Retinal pigment epithelial cell (primary cell): ENCODE results near the gene LRRC28.

ENCODE experiments used
- DNase-seq: peaks from one replicate; pipeline ENCODE4 v3.0.0-alpha.2; 2010; ENCODE audit warnings: low read depth
- H3K4me3 ChIP-seq: 2 replicates; pipeline ENCODE4 v1.5.1; 2011; ENCODE audit warnings: mild to moderate bottlenecking, low read length, control low read depth, moderate library complexity
- CTCF ChIP-seq: conservative IDR thresholded peaks from 2 replicates; pipeline ENCODE4 v1.5.1; 2011; ENCODE audit warnings: low read depth, low read length, control low read depth, inconsistent platforms

LRRC28 gene

GRCh38 chr15:99328106-99329072 lies 77.1 kb downstream of the LRRC28 start:
- no peak overlapping the region for H3K4me3 ChIP-seq
- TF ChIP-seq CTCF, result no peak
- DNase-seq, result no peak

- no peak for DNase-seq
- no peak for TF ChIP-seq CTCF
- no peak overlapping the region for H3K4me3 ChIP-seq
These were observed 80.1 kb downstream of the LRRC28 start for GRCh38 chr15:99331381-99331780.

GRCh38 chr15:99333413-99333812 lies 82.1 kb downstream of the LRRC28 start:
- DNase-seq, result no peak
- no peak overlapping the region for H3K4me3 ChIP-seq
- no peak for TF ChIP-seq CTCF

DNA sequence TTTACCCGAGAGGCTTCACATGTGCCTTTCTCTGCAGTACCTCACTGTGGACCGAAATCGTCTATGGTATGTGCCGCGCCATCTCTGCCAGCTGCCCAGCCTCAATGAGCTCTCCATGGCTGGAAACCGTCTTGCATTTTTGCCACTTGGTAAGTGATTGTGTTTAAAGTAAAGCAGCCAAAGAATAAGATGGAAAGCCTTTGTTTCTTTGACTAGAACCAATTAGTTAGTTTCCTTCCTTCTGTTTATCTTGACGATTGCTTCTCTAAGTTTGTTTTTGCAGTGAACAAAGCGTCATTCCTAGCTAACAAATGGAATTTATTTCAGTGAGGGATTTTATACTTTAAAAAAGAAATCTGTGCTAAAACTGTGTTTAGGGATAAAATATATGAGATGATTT lies 82.7 kb downstream of the LRRC28 start:
- no peak for DNase-seq
- no peak overlapping the region for H3K4me3 ChIP-seq
- TF ChIP-seq CTCF, result no peak

DNA sequence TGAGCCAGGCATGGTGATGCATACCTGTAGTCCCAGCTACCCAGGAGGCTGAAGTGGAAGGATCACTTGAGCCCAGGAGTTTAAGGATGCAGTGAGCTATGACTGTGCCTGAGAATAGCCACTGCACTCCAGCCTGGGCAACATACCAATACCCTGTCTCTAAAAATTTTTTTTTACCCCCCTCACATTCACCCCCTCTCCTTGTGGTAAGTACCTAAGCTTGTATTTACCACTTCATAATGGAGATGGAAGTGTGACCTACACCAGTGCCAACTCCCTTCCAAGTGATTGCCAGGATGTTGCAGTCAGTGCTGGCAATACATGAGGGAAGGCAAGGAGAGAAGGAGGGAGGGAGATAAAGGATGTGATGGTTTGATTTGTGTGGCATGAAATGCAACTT lies 84.2 kb downstream of the LRRC28 start:
- no peak for DNase-seq
- TF ChIP-seq CTCF, result no peak
- H3K4me3 ChIP-seq, result no peak overlapping the region

GRCh38 chr15:99336794-99337193 lies 85.5 kb downstream of the LRRC28 start:
- no peak for TF ChIP-seq CTCF
- no peak overlapping the region for H3K4me3 ChIP-seq
- DNase-seq, result no peak

DNA sequence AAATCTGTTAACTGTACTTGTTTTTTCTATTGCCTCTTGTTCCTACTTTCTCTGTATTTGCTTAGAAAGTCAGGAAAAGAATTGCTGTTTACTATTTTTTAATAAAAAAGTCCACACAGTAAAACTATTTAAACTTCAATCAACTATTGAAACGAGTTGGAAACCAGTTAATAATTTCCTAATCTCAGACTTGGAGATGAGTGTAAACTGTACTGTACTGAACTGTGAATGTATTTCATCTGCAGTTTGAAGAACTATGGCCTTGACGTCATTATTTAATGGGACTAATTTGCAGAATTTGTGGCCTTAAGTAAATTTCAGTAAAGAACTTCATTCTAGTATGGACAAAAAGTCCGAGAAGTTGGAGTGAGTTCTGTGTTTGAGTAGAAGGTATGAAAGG lies 89.1 kb downstream of the LRRC28 start:
- no peak for TF ChIP-seq CTCF
- no peak for DNase-seq
- H3K4me3 ChIP-seq, result no peak overlapping the region
